Kidney epithelial cell (primary cell): ENCODE data around the gene KDSR. TPM values are rescaled to one million over a fixed set of nuclear protein-coding genes. Genes with fewer than 3 reads are reported as not detected.

ENCODE experiments used
- DNase-seq: peaks from one replicate; pipeline ENCODE4 v3.0.0-alpha.2; 2010; ENCODE audit warnings: low read depth
- H3K27me3 ChIP-seq: 2 replicates; pipeline ENCODE4 v1.6.0; 2011; ENCODE audit warnings: low read length; ENCODE audit not compliant: control insufficient read depth, insufficient read depth
- H3K36me3 ChIP-seq: 2 replicates; pipeline ENCODE4 v1.5.1; 2011; ENCODE audit warnings: low read length; ENCODE audit not compliant: control insufficient read depth, insufficient read depth
- H3K4me3 ChIP-seq: 2 replicates; pipeline ENCODE4 v1.5.1; 2011; ENCODE audit warnings: low read depth, mild to moderate bottlenecking, control low read depth, low read length
- total RNA-seq: library from RNA; depleted of rRNA; stranded (reverse); fragments of >200 nt; gene quantifications from 2 replicates; pipeline ENCODE4 v1.2.3, GENCODE V29; 2015
- TF ChIP-seq, protein P1 (sequence below): IDR thresholded peaks from 2 replicates; pipeline ENCODE4 v1.5.1; 2011; ENCODE audit warnings: mild to moderate bottlenecking, moderate library complexity, low read length, control low read depth, inconsistent platforms; ENCODE audit not compliant: insufficient read depth, poor library complexity, severe bottlenecking

The KDSR gene
- total RNA-seq, 1 donor from 2014 or later: 32.1 TPM

DNA sequence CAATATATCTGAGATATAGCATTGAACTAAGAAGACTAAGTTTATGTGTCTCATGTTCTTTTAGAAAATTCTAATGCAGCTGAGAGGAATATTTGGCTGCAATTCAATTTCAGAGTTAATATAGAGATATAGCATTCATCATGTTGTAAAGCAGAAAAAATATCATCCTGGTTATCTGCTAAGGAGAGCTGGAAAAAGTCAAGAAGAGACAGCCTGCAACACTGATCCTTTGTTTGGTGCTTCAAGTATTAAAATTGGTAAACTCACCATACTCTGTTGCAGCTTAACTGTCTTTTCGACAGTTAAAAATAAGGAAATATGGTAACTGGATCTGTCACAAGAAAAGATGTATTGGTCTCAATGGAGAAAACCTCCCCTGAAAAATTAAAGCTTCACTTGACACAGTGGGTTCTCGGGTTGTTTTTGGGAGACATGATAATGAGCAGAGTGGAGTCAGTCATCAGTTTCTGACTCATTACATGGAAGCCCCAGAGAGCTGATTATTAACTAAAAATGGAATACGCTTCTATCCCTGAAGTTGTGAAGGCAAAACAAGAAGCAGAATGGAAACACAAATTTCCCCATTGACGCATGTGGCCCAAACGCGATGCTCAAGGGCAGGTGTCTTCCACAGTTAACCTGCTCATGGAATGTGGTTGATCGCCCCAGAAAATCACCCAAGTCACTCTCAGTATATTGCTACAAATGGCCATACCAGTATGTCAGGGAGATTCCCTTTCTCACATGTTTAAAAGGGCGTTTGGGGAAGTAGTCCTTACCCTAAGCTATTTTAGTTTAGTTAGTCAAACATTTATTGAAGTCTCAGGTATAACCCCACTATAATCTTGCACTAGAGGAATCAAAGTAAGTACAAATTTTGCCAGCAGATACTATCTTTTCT, 55.6 kb downstream of the KDSR start:
- H3K4me3 ChIP-seq: no peak overlapping the region
- no peaks in the 10 kb centered on the region for H3K36me3 ChIP-seq
- no peak for DNase-seq
- no peaks in the 10 kb centered on the region for H3K27me3 ChIP-seq
- TF ChIP-seq, protein P1, sequence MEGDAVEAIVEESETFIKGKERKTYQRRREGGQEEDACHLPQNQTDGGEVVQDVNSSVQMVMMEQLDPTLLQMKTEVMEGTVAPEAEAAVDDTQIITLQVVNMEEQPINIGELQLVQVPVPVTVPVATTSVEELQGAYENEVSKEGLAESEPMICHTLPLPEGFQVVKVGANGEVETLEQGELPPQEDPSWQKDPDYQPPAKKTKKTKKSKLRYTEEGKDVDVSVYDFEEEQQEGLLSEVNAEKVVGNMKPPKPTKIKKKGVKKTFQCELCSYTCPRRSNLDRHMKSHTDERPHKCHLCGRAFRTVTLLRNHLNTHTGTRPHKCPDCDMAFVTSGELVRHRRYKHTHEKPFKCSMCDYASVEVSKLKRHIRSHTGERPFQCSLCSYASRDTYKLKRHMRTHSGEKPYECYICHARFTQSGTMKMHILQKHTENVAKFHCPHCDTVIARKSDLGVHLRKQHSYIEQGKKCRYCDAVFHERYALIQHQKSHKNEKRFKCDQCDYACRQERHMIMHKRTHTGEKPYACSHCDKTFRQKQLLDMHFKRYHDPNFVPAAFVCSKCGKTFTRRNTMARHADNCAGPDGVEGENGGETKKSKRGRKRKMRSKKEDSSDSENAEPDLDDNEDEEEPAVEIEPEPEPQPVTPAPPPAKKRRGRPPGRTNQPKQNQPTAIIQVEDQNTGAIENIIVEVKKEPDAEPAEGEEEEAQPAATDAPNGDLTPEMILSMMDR: no peak

DNA sequence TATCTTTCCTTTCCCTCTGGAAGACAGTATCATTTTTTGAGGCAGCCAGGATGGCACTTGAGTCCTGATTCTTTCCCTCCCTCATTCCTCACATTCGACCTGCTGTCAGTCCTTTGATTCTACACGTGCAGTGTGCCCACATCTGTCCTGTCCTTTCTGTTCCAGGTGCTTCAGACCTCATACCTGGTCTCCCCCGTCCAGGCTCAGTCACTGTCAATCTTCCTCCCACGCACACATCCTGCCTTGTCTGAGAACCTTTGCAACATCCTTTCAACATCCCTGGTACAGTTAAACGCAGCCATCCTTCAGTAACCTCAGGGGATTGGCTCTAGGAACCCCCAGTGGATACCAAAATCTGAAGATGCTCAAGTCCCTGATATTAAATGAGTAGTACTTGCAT, 57.6 kb downstream of the KDSR start:
- TF ChIP-seq, protein P1: no peak
- Histone ChIP-seq H3K27me3 (no peaks in the 10 kb centered on the region), H3K4me3 (no peak overlapping the region), H3K36me3 (no peaks in the 10 kb centered on the region)
- DNase-seq: no peak

DNA sequence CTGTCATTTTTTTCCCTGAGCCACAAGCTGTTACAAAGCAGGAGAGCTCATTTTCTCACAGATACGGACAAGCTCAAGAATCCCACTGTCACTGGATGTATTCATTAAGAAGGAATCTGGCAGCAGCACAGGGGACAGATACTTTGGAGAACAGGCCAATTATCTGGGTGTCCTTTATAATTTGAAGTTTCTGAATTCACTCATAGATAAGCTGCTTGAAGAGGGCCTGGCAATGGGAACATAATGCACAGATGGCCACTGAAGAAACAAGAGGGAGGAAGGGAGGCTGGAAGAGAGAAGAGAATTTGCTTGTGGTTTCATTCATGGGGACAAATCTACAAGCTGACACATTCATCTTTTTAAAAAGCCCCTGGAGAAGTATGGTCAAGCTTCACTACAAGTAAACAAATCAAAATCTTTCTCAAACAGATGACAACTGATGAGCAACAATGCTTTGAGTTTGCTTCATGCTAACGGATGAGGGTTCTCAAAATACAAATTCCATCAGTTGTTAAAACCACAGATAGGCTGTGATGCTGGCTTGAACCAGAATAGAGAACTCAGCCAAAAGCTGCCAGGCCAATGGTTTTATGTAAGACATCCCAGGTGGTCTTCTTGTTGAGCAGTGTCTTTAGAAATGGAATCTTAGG, 59.3 kb downstream of the KDSR start:
- Histone ChIP-seq H3K27me3 (no peaks in the 10 kb centered on the region), H3K4me3 (no peak overlapping the region), H3K36me3 (no peaks in the 10 kb centered on the region)
- TF ChIP-seq, protein P1: no peak
- no peak for DNase-seq

DNA sequence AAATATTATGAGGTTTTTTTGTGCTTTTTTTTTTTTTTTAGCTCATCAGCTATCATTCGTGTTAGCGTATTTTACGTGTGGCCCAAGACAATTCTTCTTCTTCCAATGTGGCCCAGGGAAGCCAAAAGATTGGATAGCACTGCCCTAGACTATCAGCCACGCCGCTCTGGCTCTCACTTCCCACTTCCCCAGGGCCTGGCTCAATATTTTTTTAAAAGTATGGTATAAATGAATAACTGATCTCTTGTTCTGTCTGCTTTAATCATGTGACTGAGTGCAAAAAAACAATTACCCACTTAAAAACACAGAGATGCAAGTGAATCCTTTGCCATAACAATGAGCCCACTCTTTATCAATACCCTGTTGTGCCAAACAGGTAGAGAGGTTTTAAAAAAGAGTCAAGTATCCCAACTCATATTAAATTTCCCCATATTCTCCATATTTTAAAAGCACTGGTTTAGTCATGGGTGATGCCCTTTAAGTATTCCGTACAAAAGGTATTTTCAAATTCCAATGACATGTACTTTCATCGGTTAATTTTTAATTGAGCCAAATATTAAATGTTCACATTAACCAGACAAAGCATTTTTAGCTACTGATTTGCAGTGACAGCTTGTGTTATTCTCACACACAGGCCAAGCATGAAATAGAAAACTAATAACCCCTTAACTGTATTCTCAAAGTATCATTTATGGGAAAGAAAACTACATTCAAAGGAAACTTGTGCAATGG, 60.0 kb downstream of the KDSR start:
- Histone ChIP-seq H3K4me3 (no peak overlapping the region), H3K36me3 (no peaks in the 10 kb centered on the region), H3K27me3 (no peaks in the 10 kb centered on the region)
- TF ChIP-seq, protein P1: no peak
- no peak for DNase-seq

DNA sequence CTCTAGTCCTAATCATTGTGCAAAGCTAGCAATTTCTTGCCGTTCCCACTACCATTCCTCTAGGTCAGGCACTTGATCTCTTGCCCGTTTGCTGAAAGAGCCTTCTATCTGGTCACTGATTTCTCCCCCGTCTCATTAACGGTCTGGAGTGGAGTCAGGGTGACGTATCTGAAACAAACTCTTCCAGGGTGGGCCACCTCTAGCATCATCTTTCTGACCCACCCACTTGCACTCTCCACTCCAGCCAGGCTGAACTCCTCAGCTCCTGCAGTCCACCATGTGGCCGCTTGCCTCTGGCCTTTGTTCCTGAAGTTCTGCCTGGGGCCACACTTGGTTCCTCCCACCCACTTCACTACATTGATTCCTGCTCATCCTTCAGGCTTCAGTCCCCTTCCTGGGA, 60.8 kb downstream of the KDSR start:
- Histone ChIP-seq H3K27me3 (no peaks in the 10 kb centered on the region), H3K36me3 (no peaks in the 10 kb centered on the region), H3K4me3 (no peak overlapping the region)
- no peak for DNase-seq
- TF ChIP-seq, protein P1: no peak
